HG02981 (cell line): ENCODE results near the gene GSE1.

ENCODE experiments used
- ATAC-seq: cut with Tn5 transposase; IDR thresholded peaks from one replicate; pipeline ENCODE4 v1.9.1; 2021; ENCODE audit warnings: mild to moderate bottlenecking, moderate library complexity; ENCODE audit not compliant: unreplicated experiment

GSE1 gene

DNA sequence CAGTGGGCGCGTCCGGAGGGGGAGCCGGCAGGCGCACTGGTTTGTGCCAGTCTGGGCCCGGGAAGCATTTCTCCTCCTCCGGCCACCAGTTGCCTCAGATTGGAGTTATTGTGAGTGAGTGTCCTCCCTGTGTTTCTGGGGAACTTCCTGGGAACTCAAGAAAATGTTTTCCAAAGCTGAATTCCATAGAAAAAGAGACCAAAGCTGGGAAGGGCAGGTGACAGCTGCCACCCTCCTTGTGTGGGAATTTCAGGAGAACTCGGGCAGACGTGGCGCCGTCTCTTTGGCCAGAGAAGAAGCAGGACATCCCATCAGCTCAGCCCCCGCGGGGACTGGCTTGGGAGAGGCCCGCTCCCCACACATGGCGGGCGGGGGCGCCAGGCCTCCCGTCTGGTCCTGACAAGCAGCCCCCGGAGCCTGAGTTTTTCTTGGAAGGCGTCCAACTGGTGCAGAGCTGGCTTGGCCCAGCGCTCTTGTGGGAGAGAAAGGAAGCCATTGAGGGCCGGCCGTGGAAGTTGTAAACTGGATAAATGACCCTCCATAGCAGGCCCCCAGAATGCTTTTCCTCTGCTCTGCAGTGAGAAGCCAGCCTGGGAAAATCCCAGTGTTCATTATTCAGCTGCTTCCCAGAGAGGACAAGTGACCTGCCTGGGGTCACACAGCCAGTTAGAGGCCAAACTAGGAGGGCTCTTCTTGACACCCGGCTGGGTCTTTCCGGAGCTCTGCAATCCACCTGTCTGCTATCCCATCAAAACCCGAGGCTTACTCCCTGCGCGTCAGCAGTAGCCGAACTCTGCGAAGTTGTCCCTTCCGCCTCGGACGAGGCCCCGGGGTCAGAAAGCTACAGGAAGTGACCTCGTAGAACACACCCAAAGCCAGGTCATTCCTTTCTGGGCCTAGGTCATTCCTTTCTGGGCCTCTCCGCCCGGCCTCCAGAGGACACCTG is 39.2 kb upstream of the GSE1 start:
- ATAC-seq, result no peak

DNA sequence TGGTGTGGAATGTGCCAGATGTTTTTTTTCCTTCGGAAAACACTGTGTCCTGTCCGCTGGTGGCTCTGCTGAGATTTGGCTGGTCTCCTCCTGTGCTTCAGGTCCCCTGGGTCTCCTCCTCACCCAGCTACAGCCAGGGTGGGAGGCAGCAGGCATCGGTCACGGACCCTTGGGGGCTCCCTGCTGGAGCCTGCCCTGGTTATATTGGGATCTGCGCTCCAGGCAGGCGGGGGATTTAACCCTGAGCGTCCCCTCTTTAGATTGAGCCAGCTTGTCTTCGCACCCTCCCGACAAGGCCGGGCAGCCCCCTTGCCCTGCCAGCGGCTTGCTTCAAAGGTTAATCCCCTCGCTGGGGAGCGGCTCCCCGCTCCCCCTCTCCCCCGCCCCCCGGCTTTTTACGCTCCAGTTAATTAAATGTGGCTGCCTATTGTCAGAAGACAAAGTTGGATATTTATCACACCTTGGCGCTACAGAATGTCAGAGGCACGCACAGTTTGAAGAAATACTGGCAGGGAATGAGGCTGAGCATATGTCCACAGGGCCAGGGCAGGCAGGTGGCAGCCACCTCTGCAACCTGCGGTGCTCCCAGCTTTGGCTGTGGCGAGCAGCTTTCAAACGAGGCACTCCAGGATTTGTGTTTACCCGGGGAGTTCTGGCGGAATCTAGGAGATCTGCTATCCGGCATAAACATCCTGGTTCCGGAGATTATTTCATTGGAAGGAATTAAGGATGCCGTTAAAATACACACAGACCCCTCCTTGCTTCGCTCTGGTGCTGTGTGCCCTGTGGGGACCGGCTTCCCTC is 38.2 kb upstream of the GSE1 start:
- no peak for ATAC-seq

DNA sequence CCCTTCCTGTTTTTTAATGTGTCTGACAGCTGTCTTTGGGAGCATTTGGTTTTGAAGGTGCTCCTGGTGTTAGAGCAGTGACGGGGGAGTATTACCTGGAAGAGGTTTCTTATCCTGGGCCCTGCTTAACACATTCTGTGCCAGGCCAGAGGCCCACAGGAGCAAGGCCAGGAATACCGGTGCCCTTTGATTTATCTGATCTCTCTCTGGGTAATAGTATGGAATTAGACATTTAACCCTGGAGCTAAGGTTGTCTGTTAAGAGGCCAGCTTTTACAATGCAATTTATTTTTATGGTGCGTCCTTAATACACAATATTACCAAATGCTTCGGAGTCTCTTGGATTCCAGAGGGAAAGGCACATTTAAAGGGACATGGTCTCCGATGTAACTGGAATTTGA is 37.2 kb upstream of the GSE1 start:
- ATAC-seq, result no peak

DNA sequence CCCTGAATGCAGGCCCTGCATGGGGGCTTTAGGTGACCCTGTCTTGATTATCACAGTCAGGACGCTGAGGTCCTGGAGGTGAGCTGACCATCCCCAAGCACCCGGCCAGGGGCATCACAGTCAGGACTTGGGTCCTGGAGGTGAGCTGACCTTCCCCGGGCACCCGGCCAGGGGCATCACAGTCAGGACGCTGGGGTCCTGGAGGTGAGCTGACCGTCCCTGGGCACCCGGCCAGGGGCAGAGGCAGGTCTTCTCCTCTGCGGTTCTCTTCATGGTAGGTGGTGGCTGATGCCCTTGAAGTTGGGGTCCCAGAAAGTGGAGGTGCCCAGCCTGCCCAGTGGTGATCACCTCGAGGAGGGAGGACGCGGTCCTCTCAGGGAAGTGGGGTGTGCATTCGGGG is 36.2 kb upstream of the GSE1 start:
- no peak for ATAC-seq

DNA sequence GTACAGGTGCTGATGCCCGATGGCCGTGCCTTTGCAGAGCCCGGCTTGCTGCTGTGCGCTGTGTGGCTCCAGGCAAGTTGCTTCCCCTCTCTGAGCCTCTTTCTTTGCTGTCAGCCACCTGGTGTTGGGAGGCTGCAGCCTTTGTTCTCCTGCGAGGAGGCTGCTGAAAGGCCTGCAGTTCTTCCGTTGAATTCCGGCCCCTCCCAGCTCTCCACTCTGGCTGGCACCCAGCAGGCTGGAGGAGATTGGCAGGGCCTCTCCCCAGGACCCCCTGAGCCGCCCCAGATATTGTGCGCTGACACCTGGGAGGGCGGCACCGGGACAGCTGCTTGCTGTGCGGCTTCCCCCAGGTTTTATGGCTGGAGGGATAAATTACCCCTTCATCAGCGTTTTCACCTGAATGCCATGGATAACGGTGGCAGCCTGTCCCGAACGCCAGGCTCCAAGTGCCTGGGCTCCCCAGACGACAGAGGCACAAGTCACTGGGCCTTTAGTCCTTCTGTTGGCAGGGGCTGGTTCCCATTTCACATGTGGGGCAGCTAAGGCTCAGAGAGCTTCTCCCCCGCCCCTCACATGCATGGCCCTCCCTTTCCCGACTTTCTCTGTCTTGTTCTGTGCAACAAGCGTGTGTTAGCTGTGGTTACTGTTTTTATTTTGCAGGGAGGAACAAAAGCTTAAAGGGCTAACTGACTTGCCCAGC is 35.1 kb upstream of the GSE1 start:
- ATAC-seq, result no peak

DNA sequence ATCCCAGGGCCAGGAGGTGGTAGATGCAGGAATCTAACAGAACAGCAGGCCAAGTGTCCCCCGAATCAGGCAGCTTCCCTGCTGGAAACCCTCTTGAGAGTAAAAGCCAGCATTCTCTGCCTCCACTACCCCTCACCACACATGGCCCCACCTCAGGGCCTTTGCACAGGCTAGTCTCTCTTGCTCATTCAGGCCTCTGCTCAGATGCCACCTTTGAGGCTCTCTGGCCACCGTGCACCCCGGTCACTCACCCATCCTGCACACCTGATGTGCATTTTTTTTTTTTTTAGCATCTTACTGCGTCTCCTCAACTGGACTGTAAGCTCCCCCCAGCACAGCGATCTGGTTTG is 34.5 kb upstream of the GSE1 start:
- ATAC-seq, result no peak

DNA sequence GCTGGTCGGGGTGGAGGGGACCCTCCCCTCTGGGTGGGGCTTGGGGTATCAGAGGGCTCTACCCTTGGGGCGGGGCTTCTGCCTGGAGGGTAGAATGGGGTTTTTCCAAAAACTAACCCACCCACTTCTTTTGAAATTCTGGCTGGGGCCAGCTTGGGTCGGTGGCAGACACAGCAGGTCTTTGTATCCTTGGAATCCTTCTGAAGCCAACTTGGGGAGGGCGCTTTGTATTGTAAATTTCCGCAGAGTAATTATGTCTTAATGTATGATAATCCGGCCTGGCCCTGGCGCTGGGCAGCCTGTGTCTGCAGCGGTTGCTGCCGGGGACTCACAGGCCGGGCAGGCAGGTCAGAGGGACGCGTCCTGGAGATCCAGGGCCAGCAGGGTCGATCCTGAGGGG is 33.9 kb upstream of the GSE1 start:
- ATAC-seq, result no peak

DNA sequence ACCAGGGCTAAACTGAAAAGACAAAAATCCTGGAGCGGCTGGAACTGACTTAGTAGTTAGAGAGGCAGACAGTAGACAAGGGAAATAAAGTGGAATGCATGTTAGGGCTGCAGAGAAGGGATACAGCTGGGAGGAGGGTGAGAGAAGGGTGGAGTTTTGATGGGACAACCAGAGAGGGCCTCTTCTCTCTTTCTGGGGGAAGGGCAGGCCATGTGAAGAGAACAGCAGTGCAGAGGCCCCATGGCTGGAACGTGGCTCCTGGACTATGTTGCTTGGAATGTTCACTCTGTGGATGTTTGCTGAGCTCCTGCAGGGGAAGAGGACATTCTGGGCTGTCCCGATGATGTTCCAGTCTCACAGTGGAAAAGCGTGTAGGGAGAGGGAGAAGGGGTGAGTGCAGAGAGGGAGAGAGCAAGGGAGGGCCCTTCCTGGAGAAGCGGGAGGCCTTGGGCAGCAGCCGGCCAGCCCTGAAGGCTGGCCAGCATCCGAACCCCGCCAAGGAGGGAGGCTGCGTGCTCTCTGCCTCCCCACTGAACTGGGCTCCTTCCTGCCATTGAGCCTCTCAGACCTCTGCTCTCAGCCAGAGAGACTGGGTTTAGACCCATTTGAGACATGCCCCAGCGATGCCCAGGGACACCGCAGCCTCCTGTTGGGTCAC is 33.1 kb upstream of the GSE1 start:
- no peak for ATAC-seq

DNA sequence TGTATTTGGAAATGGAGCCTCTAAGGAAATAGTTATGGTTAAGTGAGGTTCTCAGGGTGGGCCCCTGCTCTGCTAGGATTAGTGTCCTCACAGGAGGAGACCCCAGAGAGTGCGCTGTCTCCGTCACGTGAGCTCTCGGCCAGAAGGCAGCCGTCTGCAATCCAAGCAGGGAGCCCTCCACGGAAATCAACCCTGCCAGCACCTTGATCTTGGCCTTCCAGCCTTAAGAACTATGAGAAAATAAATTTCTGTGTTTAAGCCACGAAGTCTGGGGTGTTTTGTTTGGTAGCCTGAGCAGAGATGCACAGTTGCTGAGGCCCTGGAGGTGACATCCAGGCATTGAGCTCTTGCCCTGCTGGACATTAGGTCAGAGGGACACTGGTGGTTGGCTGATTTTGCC is 32.4 kb upstream of the GSE1 start:
- ATAC-seq, result no peak

DNA sequence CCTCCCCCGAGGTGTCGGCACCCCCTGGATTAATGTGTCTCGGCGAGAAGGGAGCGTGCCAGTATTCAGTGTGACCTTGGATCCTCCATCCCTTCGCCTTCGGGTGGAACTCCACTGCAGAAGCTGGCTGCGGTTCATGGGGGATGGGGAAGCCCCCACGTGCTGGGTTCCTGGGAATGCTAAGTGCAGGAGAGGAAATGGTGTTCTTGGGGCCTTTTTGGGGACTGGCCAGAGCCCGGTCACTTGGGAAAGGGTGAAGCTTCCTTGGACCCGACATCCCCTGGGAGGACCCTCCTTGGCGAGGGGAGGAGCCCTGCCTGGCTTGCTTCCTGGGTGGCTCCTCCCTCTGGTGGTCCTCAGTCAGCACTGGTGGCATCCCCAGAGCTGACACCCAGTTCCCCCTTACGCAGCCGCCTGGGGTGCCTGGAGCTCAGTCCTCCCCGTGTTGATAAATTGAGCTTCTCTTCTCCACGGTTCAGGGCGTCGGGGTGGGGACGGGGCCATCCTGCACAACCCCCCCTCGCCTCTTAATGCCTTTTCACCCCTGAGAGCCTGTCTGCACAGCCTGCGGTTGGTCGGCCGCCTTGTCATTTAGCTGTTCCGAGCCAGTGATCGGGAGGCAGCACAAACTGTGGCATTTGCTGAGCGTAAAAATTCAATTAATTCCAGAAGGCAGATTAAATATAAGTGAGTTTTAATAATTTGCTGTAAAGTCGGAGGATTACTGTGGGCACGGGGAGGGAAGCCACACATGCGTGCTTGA is 30.7 kb upstream of the GSE1 start:
- no peak for ATAC-seq

DNA sequence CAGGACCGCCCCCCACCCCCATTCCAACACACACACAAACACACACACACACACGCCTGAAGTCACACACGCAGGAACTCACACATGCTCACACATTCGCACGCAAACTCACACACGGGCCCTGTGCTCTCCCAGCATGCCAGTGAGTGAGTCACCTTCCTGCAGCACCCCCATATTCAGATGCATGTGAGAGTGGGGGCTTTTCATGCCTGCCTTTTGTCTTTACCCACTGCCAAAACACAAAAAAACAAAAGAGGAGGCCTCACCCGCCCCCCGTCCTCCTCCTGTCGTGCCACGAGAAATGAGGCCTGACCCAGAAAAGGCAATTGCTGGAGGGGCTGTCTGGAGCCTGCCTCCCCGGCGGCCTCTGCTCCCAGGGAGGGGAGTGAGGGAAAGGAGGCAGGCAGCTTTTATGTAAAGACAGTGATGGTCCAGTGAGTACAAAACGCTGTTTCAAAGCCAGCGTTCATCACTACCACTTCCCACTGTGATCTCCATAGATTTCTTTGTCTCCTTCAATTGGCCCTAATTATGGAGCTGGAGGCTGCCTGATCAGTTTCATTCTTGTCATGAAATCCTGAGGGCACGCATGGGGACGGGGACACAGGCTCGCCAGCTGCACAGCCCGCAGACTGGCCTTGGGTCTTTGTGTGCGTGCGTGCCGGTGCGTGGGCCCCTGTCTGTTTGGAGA is 29.5 kb upstream of the GSE1 start:
- ATAC-seq, result no peak

DNA sequence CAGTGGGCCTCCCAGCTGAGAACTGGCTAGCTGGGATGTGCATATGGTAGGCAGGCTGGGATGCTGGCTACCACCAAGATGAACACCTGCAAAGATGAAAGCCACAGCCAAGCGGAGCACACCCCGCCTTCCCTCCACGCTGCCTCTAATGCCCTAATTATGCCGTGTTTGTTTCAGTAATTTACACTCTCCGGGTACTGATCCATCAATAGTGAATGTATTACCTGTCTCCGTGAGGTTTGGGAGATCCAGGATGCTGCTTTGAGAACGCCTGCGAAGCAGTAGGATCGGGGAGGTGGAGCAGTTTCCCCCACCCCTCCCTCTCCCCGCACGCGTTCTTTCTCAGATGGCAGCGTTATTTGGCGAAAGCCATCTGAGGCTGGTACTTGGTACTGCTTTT is 28.9 kb upstream of the GSE1 start:
- ATAC-seq, result no peak

DNA sequence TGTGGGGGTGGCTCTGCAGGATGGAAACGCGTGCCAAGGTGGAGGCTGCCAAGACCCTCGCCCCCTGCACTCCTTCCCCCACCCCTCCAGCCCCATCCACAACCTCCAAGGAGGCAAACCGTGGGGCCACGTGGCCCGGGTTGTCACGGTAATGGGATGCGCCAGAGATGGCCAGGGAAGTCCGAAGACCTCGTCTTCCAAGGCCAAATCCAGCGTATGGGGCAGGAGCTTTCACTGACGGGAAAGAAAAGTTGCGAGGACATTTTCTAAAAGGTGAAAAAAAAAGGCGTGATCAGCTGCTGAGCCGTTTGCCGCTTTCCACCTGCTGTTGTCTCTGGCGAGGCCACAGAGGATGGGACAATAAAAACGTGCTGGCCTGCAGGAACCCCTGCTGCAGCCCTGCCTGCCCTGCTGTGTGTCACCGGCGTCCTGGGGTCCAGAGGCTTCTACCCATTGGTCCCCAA is 28.3 kb upstream of the GSE1 start:
- no peak for ATAC-seq

DNA sequence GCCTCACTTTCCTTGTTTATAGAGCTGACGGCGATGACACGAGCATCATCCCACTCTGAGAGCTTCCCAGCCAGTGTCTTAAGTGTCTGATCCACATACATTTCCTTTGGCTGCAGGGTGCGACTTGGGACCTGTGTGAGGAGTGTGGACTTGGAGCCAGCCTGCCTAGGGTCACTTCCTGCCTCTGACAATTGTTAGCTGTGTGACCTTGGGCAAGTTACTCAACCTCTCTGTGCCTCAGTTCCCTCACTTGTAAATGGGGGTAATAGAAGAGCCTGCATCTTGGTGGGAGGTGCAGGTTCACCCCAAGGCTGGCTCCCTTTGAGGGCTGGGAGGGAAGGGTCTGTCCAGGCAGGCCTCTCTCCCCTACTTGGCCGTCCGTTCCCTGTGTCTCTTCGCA is 27.4 kb upstream of the GSE1 start:
- no peak for ATAC-seq

DNA sequence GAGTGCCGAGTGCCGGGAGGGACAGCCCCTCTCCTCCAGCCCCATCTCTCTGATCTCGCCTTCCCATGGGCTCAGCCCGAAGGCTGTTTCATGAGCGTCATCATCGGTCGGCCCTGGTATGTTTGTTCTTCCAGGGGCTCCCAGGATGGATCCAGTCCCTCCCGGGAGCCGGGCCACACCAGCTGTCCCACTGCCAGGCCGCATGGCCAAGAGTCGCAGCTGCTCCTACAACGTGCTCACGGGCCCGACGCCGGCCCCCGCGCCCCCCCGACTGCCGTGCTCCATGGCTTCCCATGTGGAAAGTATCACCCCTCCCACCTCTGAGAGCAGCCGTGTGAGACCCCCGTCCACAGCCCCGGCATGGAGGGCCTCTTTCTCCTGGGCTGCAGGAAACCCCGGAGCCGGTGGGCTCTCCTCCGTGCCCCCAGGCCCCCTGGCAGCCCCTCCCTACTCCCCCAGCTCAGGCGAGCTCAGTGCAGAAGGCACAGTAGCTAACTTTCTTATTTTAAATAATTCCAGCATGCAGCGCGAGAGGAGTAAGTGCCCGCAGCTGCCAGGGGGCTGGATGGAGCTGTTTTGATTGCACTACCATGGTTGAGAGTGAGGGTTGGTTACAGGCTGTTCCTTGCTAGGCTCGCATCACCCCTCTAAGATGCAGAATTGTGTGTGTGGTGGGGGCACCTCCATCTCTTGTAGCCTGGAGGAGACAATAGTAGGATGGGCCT is 26.6 kb upstream of the GSE1 start:
- no peak for ATAC-seq

DNA sequence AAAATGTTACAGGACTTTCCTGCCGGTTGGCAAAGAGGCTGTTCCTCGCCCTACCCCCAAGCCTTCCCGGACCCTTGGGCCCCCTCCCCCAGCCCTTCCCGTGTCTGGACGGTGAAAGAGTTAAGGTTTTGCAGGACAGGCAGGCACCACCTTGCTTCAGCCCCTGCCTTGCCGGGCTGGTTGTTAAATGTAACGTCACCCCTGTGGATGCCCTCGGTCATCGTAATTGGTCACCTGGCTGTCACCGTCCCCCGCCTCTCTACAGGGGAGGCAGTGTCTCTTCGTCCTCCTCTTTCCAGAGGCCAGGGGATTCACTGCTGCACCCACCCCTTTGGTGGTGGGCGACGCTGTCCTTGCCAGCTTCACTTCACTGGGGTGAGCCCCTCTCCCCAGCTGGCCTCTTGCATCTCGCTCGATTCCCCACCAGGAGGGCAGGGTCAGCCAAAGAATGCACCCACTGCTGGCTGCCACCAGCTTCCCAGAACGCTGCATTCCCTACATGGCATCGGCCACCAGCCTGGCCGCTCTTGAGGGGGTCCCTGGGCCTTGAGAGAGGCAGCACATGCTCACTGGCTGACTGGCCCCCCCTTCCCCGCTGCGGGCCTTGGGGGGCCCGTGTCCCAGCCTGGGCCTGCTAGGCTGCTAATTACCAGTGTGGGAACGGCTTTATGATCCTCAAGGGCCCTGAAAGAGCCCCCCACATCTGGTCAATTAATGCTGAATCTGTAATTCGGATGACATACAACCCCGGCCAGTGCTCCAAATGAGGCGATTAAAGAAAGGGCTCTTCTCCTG is 25.2 kb upstream of the GSE1 start:
- ATAC-seq, result no peak

DNA sequence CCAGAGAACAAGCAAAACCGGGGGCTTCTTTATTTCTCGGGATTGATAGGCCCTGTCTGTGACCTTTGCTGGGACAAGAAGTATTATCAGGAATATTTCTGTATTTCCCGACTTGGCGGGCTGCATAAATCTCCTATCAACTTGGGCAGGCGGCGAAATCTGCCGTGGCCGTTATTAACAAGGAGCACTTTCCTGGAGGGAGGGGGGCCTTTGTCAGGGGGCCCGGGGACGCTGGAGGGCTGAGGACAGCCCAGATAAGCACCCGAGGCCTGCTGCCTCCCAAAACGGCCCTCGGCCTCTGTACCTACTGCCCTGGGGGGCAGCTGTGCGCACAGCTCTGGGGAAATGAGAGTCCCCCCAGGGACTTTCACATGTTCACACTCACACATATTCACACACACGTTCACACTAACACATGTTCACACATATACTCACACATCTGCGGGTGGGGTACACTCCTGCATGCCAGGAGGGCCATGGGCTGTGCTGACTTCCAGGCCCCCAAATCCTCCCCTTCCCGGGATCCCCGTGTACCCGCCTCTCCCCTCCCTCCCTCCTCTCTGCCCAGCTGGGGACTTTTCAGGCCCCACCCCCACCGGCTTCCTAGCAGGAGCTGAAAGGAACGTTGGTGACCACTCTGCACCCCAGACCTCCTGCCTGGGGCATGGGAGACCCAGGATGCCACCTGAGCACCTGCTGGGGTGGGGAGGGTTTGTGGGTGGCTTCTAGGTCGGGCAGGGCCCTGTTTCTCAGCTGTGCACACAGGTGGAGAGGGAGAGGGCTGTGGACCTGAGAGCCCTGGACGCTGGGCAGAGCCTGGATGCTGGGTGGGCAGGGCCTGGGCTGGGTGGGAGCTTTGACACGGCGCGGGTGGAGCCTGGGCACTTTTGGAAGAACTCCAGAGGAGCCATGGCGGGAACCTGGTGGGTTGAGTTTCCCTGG is 24.3 kb upstream of the GSE1 start:
- no peak for ATAC-seq
